GM18870 (cell line): ENCODE measurements around the gene SDC3.
"Not testable (repeated sequence)": the region's sequence is repeated elsewhere in the genome, so short reads cannot be mapped to it uniquely, and the experiment has no call there.

Experiments
- ATAC-seq: cut with Tn5 transposase; IDR thresholded peaks from one replicate; pipeline ENCODE4 v1.9.1; 2021; ENCODE audit warnings: moderate library complexity; ENCODE audit not compliant: unreplicated experiment

SDC3 gene, protein sequence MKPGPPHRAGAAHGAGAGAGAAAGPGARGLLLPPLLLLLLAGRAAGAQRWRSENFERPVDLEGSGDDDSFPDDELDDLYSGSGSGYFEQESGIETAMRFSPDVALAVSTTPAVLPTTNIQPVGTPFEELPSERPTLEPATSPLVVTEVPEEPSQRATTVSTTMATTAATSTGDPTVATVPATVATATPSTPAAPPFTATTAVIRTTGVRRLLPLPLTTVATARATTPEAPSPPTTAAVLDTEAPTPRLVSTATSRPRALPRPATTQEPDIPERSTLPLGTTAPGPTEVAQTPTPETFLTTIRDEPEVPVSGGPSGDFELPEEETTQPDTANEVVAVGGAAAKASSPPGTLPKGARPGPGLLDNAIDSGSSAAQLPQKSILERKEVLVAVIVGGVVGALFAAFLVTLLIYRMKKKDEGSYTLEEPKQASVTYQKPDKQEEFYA

GRCh38 chr1:30908696-30909364 is at the start of gene SDC3:
SDC3 (minus strand) TSS chr1:30908758; CDS start chr1:30908586, 172 bp downstream.
- ATAC-seq, result no peak

- no peak for ATAC-seq
Observed at GRCh38 chr1:30957560-30958222, 49.1 kb upstream of the SDC3 start.

DNA sequence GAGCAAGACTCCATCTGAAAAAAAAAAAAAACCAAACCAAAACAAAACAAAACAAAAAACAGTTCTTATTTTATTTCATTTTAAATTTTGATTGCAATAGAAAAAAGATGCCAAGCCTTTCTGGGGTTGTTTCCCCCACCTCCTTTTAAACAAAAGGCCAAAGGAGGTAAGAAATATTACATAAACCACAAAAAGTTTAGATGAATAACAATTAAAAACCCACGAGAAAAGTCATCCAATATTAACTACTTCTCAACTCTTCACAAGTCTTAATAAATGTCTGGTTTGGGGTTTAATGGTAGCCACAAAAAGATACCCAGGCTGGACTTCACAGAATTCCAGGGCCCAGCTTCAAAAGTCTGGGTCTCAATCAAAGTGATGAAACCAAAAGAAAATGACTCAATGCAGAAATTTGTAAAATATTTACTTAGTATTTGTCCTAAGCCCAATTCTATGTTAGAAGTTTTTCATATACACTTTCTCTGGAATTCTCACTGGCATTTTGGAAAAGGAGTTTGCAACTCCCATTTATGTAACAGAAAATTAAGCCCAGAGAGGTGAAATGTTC is 47.0 kb upstream of the SDC3 start:
- no peak for ATAC-seq

- ATAC-seq, result no peak
Observed at GRCh38 chr1:30953685-30954084, 45.1 kb upstream of the SDC3 start.

GRCh38 chr1:30952098-30952497 is 43.5 kb upstream of the SDC3 start:
- ATAC-seq, result no peak

DNA sequence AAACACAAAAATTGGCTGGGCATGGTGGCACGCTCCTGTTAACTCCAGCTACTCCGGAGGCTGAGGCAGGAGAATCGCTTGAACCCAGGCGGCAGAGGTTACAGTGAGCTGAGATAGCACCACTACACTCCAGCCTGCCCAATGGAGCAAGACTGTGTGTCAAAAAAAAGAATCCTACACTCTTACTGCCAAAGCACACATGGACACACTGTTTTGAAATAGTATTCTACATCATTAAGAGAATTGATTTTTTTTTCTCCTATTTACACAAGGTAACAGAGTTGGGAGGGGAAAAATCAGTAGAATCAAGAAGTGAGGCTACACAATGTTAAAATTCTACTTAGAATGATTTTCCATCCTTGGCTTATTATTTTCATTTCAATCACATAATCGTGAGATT is 42.1 kb upstream of the SDC3 start:
- no peak for ATAC-seq

DNA sequence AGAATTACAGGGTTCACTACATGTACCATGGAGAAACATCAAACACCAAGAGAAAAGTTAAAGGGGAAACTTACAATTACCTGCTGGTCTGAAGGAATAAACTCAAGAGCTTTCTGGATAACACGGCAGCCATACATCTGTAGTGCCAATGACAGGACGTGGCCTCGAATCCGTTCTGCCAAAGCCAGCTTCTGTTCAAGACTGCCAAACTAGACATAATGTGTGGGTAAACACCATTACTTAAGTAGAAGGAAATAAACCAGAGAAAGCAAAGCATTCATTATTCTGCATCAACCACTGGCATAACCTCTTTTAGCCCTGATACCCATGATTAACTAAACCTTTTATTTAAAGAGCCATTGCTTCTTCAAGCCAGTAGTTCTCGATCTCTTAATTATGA is 41.5 kb upstream of the SDC3 start:
- no peak for ATAC-seq

- ATAC-seq, result not testable (repeated sequence)
Observed at GRCh38 chr1:30949487-30949838, 40.9 kb upstream of the SDC3 start.

- ATAC-seq, result not testable (repeated sequence)
Observed at GRCh38 chr1:30948813-30949486, 40.4 kb upstream of the SDC3 start.

GRCh38 chr1:30948278-30948677 is 39.7 kb upstream of the SDC3 start:
- ATAC-seq, result no peak

- no peak for ATAC-seq
Observed at GRCh38 chr1:30947212-30947611, 38.7 kb upstream of the SDC3 start.

- no peak for ATAC-seq
Observed at GRCh38 chr1:30942326-30942963, 33.9 kb upstream of the SDC3 start.

DNA sequence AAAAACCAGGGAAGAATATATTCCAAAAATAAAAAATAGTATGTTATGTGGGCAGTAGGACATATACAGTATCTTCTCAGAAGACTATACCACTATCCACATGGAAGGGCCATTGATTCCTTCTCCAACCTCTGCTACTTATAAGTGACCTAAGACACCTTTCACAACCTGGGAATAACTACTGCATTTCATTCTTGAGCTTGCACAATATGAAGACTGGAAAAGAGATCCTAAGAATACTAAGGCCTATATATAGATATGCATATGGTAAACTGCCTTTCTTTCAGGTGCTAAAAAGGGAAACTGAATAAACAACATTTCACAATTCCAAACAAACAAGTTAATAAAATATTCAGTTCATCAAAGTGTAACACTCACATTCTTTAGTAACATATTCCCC is 32.0 kb upstream of the SDC3 start:
- ATAC-seq, result no peak

DNA sequence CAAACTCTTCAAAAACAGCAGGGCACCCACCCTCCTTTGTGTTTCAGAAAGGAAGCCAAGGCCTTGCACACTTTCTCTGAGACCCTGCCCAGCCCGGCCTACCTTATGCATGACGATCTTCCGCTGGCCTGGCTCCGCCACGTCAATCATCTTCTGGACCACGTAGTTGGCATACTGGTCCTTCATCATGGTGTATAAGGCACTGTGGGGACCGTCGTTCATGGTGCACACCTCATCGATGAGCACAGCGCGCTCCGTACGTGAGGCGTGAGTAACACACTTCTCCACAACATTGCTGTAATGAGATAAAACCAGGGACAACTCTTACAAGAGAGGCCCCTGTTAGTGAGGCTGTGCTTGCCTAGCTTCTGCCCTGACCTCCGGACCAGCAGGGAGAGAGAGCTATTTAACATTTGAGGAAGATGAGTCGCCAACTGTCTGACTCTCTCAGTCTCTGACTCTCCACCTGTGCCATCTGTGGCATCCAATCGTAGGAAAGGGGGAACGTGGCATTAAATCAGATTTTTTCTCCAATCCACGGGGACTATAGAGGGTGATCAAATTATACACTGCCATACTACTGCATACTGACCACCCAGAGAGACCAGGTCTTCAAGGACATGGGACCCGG is 28.1 kb upstream of the SDC3 start:
- ATAC-seq, result no peak

- ATAC-seq, result not testable (repeated sequence)
Observed at GRCh38 chr1:30935758-30936157, 27.2 kb upstream of the SDC3 start.

DNA sequence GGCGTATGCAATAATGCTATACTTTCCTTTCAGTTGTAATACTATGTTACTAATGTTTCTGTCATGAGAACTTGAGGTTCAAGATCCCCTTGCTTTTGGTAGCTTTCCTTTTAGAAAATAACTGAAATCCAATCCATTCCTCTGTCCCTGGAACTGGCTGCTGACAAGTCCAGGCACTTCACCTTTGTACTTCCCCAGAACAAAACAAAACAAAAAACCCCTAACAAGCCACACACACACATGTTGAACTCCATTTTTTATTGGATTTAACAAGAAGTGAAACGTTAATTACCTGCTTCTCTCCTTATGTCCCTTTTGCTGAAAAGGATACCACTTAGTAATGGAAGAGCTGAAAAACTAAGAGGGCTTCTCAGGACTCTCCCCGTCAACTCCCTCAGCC is 26.1 kb upstream of the SDC3 start:
- ATAC-seq, result no peak

- ATAC-seq, result no peak
Observed at GRCh38 chr1:30933874-30934252, 25.3 kb upstream of the SDC3 start.

DNA sequence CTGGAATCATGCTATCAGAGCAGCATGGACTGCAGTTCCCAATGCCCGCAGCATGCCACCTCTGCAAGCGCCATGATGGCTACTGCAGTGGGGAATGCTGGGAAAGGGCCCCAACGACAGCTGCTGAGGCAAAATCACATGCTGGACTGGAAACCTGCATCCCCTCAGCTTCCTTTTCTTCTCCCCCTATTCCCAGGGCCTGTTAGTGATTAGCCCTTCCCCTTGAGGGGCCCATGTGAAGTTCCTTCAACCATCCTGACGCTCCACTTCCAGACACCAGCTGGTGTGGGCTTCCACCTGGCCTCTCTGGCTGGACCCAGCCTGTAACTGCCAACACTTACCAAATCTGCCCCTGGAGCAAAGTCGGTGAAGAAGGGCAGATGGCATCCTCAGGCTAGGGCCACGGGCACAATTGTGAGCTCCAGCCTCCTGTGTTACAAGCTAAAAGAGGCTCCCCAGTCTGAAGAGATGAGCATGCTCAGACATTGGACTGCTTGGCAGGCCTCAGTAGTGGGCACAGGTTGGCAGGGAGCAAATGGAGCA is 22.1 kb upstream of the SDC3 start:
- ATAC-seq, result no peak

- ATAC-seq, result no peak
Observed at GRCh38 chr1:30929944-30930525, 21.5 kb upstream of the SDC3 start.
